GM19455 (cell line): ENCODE results near the gene DCDC1.

ENCODE experiments used
- ATAC-seq: cut with Tn5 transposase; IDR thresholded peaks from one replicate; pipeline ENCODE4 v1.9.1; 2021; ENCODE audit not compliant: unreplicated experiment

The DCDC1 gene

GRCh38 chr11:31233425-31233824 is 136.1 kb downstream of the DCDC1 start:
- ATAC-seq = no peak

DNA sequence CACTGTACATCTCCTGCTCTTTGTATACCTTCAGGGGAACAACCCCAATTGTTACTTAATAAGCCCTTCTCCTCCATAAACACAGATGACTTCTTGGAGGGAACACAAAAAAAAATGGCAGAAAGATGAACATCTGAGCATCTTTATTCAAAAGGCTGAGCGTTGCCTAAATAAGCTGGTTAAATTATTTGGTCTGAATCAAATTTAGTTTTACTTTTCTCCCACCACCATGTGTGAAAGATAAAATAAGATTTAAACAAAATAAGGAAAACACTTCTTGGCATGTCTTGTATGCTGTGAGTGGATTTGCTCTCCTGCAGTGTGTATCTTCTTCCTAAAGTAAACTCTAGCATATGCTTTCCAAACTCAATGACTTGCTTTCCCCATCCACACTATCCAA is 137.9 kb downstream of the DCDC1 start:
- ATAC-seq = no peak

GRCh38 chr11:31218847-31219246 is 150.7 kb downstream of the DCDC1 start:
- no peak for ATAC-seq

GRCh38 chr11:31214372-31214771 is 155.2 kb downstream of the DCDC1 start:
- no peak for ATAC-seq

DNA sequence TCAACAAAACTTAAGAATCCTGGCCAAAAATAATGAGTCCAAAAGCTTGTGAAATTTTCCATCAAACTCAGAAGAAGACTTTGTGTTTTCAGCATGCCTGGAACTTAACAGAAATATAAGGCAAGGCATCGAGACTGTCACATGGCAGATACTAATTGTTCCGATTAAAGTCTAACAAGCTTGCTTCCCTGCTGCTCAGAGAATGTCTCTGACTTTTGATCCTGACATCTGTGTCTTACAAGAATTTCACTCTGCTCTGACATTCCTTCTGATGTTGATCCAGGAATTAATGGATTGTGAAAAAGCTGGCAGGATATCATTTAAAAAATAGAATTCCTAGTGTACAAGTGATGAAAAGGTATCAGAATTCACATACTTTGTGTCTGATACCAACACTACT is 170.2 kb downstream of the DCDC1 start:
- ATAC-seq = no peak

DNA sequence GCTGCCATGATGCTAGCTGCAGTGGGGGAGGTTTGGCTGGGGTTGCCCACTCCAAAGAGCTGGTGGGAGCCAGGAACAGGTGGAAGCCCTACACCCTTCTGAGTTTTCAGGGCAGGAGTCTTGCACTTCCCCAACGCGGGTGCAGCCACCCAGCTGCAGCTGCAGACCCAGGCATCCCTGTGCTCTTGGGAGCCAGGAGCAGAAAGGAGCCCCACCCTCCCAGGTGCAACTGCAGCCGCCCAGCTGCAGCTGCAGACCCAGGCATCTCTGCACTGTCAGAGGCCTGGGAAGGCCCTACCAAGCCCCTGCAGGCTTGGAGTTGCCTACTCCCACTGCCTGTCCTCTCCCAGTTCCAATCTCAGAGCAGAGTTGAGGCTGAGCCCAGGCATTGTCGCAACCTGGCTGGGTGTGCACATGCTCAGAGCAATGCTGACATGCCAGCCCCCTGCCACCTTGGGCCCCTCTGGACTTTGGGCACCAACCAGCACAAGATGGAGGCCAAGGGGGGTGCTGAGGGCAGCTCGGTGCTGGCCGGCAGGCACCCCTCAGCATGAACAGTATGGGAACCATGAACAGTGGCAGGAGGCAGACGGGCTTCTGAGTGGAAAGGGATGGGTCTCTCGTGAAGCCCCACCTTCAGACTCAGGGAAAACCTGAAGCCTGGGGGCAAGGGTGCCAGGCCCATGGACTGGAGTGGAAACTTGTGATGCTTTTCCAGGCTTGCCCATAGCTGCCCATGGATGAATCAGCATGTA is 195.4 kb downstream of the DCDC1 start:
- ATAC-seq = no peak

GRCh38 chr11:31160504-31161422 is 208.8 kb downstream of the DCDC1 start:
- no peak for ATAC-seq

- ATAC-seq = no peak
Measured at GRCh38 chr11:31150841-31151240, 218.7 kb downstream of the DCDC1 start.

DNA sequence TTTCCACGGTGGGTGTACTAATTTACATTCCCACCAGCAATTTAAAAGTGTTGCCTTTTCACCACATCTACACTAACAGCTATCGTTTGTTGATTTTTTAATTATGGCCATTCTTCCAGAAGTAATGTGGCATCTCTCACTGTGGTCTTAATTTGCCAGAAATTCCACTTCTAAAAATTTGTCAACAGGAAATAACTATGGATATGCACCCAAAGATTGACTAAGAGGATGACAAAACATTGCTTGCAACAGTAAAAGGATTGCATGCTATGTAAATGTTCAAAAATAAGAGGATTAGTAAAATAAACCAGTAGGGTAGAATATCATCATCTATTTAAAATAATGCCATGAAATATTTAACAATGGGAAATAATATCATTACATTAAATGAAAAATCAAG is 219.5 kb downstream of the DCDC1 start:
- no peak for ATAC-seq

- no peak for ATAC-seq
Measured at GRCh38 chr11:31141789-31142188, 227.8 kb downstream of the DCDC1 start.

DNA sequence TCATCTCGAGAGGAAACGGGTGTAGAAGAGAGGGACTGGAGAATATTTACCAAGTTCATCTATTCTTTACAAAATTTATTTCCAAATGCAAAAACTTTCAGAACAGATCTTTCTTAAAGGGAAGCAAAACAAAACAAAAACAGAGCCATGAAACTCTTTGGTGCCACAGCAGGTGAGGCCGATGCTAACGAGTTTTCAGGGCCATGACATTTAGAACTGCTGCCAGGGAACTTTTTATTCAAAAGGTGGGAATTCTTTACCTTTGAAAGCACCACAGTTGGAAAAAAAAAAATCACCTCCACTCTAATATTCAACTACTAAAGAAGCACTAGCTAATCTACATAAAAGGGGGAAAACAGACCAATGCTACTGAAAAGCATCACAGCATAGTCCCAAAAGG is 230.1 kb downstream of the DCDC1 start:
- no peak for ATAC-seq

DNA sequence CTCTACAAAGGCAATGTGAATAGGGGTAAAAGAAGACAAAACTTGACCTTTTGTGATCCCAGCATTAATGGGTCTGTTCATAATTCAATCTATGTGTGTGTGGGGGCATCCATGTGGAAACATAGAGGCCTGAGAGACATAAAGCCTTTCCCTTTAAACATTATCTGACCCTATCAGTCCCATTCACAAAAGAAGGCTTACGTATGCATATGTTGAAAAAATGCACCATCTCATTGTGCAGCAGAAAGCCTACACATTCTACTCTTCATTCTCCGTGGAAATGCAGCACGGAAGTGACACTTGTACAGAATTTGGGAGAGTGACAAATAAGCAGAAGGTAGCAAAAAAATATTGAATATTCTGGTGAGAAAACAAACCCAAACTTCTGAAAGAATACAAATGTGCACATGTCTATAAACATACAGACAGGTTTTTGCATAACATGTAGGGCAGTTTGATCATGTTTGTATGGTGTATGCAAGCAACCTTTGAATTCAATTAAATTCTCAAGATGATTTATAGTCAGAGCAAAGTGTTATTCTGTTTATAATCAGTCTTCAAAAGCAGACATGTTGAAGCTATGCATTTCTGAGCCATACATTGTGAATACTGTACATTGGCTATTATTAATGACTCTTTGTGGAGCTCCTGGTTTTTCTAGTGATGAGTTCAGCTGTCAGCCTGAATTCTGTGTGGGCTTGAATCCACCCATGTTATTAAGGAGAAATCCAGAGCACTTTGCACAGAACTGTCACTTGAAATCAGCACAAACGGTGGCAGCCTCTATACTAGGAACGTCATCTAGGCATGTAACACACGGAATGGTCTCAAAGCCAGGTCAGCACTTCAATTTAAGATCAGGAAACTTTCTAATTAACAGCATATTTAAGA is 236.8 kb downstream of the DCDC1 start:
- no peak for ATAC-seq

DNA sequence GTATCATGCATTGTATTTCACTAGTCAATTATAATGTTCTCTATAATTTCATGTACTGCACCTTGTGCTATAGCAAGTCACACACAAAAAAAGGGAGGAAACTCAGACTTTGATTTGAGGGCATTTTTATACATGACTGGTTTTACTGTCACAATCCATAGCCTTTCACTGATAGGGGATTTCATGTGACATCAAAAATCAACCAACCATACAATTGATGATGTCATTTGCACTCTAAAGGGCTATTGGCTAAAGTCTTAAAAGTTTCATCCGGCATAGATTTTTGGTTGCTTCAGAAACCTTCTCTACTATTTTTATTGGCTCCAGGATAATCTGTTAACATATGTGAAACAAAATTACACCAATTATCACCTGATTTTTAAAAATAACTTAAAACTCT is 237.8 kb downstream of the DCDC1 start:
- ATAC-seq = no peak

DNA sequence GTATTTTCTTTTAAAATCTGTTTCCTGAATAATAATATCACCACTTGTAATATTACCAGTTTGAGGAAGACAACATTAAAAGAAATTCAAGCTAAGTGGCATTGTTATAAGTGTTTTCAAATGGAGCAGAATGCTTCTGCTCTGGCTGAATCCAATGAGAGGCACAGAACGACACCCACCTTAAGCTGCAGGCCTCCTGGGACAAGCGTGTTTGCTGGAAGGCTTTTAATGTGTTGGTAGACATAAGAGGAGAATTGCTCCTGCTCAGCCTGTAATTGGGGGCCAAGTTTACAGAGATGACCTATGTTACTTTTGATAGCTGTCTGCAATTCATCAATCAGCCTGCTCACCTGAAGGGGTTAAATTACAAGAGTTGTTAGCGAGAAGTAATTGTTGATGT is 242.2 kb downstream of the DCDC1 start:
- no peak for ATAC-seq

DNA sequence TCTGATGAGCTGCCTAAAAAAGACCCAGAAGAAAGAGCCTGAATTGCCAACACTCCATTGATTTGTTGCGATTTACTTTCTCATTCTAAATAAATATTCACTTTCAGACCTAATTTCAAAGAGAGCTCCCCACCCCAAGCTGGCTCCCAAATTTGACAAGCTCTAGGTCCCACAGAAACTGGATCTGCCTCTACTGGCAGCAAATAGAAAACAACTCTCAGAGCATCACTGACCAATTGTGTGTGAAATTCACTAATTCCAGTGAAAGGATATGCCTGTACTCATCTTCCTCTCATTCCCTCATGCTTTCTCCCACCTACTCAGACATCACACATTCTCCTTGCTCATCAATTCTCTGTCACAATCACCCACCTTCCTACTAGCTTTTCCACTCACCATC is 249.1 kb downstream of the DCDC1 start:
- ATAC-seq = no peak

GRCh38 chr11:31118566-31118965 is 251.0 kb downstream of the DCDC1 start:
- ATAC-seq = no peak

DNA sequence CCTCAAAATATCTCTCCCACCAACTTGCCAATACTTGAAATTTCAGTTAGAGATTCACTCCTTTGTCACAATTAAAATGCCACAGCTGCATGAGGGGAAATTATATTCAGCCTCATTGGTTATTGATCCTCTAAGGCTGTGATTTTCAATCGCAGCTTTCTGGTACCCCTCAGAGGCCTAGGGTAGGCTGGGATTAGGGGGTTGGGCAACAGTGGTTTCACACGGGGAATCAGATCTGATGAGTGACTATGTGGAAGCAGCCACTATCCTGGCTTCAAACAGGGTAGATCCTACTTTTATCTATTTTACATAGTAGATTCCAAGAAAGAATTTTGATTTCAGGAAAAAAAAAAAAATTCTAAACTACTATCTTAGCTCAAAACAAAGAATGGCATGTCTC is 252.5 kb downstream of the DCDC1 start:
- no peak for ATAC-seq

DNA sequence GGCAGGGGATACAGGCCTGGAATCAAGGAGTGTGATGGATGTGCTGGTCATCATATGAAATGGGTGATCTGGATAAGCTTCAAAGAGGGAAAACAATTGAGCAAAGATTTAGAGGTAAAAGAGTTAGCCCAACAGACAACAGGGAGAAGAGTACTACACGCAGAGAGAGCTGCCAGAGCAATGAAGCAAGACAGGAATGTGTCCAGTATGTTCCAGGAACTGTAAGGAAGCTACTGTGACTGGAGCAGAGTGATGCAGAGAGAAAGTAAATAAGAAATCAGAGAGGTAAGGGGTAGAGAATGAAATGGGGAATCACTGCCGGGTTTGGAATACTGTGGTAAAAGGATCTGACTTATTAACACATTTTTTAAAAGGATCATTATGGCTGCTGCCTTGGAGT is 255.1 kb downstream of the DCDC1 start:
- ATAC-seq = no peak

DNA sequence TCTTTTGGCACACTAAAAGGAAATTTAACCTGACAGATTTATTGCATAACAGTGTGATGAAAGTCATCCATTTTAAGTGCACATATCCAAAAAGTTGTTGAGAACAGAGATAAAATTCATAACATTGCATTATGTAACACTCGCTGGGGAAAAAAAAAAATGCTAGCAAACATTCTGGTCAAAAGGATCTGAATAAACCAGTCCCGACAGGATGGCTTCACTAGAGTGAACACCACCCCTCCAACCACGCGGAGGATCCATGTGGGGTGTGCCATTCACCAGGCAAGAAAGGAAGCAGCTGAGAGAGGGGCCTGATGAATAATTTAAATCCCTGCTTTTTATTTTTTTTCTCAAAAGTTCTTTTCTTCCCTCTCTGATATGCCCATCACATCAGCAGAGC is 258.7 kb downstream of the DCDC1 start:
- no peak for ATAC-seq

DNA sequence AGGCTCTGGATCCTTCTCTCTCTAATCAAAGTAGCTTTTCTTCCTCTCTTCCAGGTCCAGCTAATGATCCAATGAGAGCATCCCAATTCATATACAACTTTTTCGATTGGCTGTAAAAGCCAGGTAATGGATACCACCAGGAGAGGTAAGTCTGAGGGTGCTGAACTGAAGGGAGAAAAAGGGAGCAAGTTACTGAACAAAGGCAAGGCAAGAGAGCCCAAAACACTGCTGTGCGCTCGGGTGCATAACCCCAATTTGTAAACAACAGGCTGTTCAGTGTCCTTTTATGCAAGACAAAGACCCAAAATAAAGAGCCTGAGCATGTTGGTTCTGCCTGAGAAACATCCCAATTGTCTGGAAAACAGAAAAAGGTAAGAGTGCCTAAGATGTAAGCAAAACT is 260.1 kb downstream of the DCDC1 start:
- ATAC-seq = no peak

- ATAC-seq = no peak
Measured at GRCh38 chr11:31107649-31108048, 261.9 kb downstream of the DCDC1 start.
